ENCODE data around the gene EPHB1.

EPHB1 gene

GRCh38 chr3:135057996-135058395 is 262.9 kb downstream of the EPHB1 start:
- no peak for DNase-seq

- DNase-seq = no peak
These were observed 264.5 kb downstream of the EPHB1 start for GRCh38 chr3:135059580-135059979.

GRCh38 chr3:135066844-135067727 is 272.0 kb downstream of the EPHB1 start:
- peak; percentile 59 for DNase-seq

GRCh38 chr3:135068011-135068410 is 273.0 kb downstream of the EPHB1 start:
- DNase-seq = no peak

- DNase-seq = no peak
These were observed 274.3 kb downstream of the EPHB1 start for GRCh38 chr3:135069406-135069805.

- no peak for DNase-seq
These were observed 276.4 kb downstream of the EPHB1 start for GRCh38 chr3:135071483-135071882.

GRCh38 chr3:135072431-135072830 is 277.4 kb downstream of the EPHB1 start:
- DNase-seq = no peak

- DNase-seq = no peak
These were observed 280.1 kb downstream of the EPHB1 start for GRCh38 chr3:135075157-135075556.

- no peak for DNase-seq
These were observed 281.3 kb downstream of the EPHB1 start for GRCh38 chr3:135076341-135076740.

GRCh38 chr3:135077186-135077585 is 282.1 kb downstream of the EPHB1 start:
- no peak for DNase-seq

- no peak for DNase-seq
These were observed 283.2 kb downstream of the EPHB1 start for GRCh38 chr3:135078283-135078682.

- no peak for DNase-seq
These were observed 284.0 kb downstream of the EPHB1 start for GRCh38 chr3:135079095-135079494.

- no peak for DNase-seq
These were observed 286.4 kb downstream of the EPHB1 start for GRCh38 chr3:135081451-135081850.

GRCh38 chr3:135081856-135082434 is 286.9 kb downstream of the EPHB1 start:
- DNase-seq = no peak

GRCh38 chr3:135082706-135083105 is 287.6 kb downstream of the EPHB1 start:
- no peak for DNase-seq

- DNase-seq = no peak
These were observed 288.1 kb downstream of the EPHB1 start for GRCh38 chr3:135083179-135083578.

- no peak for DNase-seq
These were observed 288.7 kb downstream of the EPHB1 start for GRCh38 chr3:135083756-135084155.

- no peak for DNase-seq
These were observed 289.3 kb downstream of the EPHB1 start for GRCh38 chr3:135084405-135084804.

GRCh38 chr3:135084976-135085375 is 289.9 kb downstream of the EPHB1 start:
- no peak for DNase-seq

- no peak for DNase-seq
These were observed 290.8 kb downstream of the EPHB1 start for GRCh38 chr3:135085652-135086436.

GRCh38 chr3:135087782-135088181 is 292.7 kb downstream of the EPHB1 start:
- no peak for DNase-seq

- no peak for DNase-seq
These were observed 294.4 kb downstream of the EPHB1 start for GRCh38 chr3:135089451-135089850.

GRCh38 chr3:135090020-135090717 is 295.1 kb downstream of the EPHB1 start:
- DNase-seq = no peak

All from NCI-H510A (cell line).